Smooth muscle cell (in vitro differentiated cells): Measurements from ENCODE around the gene MIXL1. TPM values are rescaled to one million over a fixed set of nuclear protein-coding genes. Genes with fewer than 3 reads are reported as not detected.
"Not testable (repeated sequence)": the region's sequence is repeated elsewhere in the genome, so short reads cannot be mapped to it uniquely, and the experiment has no call there.

Source experiments
- DNase-seq: peaks from one replicate; lab custom pipeline; 2025; ENCODE audit not compliant: unreplicated experiment; lab: John Stamatoyannopoulos, UW
- H2AFZ ChIP-seq: fragments of 200-600 bp; sonication (generic); 2 replicates; pipeline ENCODE4 v1.6.0; 2016; ENCODE audit warnings: antibody characterized with exemption, low read depth, mild to moderate bottlenecking
- H3F3A ChIP-seq: fragments of 200-600 bp; sonication (generic); 2 replicates; pipeline ENCODE4 v1.6.0; 2017; ENCODE audit warnings: antibody characterized with exemption, low read depth
- H3K27ac ChIP-seq: fragments of 200-600 bp; sonication (generic); 2 replicates; pipeline ENCODE4 v1.5.1; 2016; ENCODE audit warnings: low read depth, mild to moderate bottlenecking
- H3K27me3 ChIP-seq: fragments of 200-600 bp; sonication (generic); 2 replicates; pipeline ENCODE4 v1.6.1; 2016; ENCODE audit warnings: low read depth, mild to moderate bottlenecking
- H3K36me3 ChIP-seq: fragments of 200-600 bp; sonication (generic); 2 replicates; pipeline ENCODE4 v1.5.1; 2016; ENCODE audit warnings: low read depth
- H3K4me1 ChIP-seq: fragments of 200-600 bp; sonication (generic); 2 replicates; pipeline ENCODE4 v1.5.1; 2016; ENCODE audit warnings: low read depth
- H3K4me2 ChIP-seq: fragments of 200-600 bp; sonication (generic); 2 replicates; pipeline ENCODE4 v1.6.0; 2016; ENCODE audit warnings: mild to moderate bottlenecking
- H3K4me3 ChIP-seq: fragments of 200-600 bp; sonication (generic); 2 replicates; pipeline ENCODE4 v1.5.1; 2016; ENCODE audit warnings: mild to moderate bottlenecking
- H3K79me2 ChIP-seq: fragments of 200-600 bp; sonication (generic); 2 replicates; pipeline ENCODE4 v1.6.0; 2016; ENCODE audit warnings: low read depth, mild to moderate bottlenecking
- H3K9ac ChIP-seq: fragments of 200-600 bp; sonication (generic); 2 replicates; pipeline ENCODE4 v1.6.0; 2016; ENCODE audit warnings: low read depth
- H3K9me3 ChIP-seq: fragments of 200-600 bp; sonication (generic); replicated peaks from 2 replicates; pipeline ENCODE4 v1.5.1; 2016; ENCODE audit warnings: low read depth
- H4K20me1 ChIP-seq: fragments of 200-600 bp; sonication (generic); 2 replicates; pipeline ENCODE4 v1.6.0; 2016; ENCODE audit warnings: low read depth
- WGBS: methylation state at CpG from one replicate; pipeline ENCODE4 v1.1.7; 2016; ENCODE audit warnings: low lambda C conversion rate; 5-methylcytosine and 5-hydroxymethylcytosine counted together
- polyA plus RNA-seq: library from polyadenylated mRNA; unstranded; fragments of >200 nt; fragmentation: Nextera tagmentation; extraction: Ambion mirVana; gene quantifications from 2 replicates; pipeline ENCODE4 v1.2.1, GENCODE V29; 2016
- total RNA-seq: library from RNA; depleted of rRNA; stranded (reverse); fragments of >200 nt; gene quantifications from 2 replicates; pipeline ENCODE4 v1.2.3, GENCODE V29; 2014
- TF ChIP-seq, protein P1 (sequence below): fragments of 200-600 bp; sonication (generic); IDR thresholded peaks from 2 replicates; pipeline ENCODE4 v1.5.1; 2017; ENCODE audit warnings: borderline replicate concordance, mild to moderate bottlenecking, antibody characterized with exemption; ENCODE audit not compliant: insufficient read depth, poor library complexity, severe bottlenecking

Gene MIXL1
- total and polyA plus RNA-seq, 2 experiments from 2014 or later = 0.04 to 0.27 TPM

DNA sequence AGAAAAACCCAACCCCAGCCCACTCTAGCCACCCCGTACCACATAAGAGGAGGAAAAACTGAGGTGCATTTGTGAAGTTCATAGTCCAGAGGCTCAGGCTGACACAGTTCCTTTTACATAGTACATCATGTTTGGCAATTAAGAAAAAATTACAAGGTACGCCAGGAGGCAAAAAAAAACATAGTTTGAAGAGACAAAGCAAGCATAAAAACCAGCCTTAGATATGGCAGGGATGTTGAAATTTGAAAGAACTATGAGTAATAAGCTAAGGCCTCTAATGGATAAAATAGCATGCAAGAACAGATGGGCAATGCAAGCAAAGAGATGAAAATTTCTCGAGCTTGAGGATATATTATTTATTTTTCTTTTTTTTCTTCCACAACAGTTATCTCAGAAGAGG lies 31.9 kb downstream of the MIXL1 start:
- no peak for DNase-seq

DNA sequence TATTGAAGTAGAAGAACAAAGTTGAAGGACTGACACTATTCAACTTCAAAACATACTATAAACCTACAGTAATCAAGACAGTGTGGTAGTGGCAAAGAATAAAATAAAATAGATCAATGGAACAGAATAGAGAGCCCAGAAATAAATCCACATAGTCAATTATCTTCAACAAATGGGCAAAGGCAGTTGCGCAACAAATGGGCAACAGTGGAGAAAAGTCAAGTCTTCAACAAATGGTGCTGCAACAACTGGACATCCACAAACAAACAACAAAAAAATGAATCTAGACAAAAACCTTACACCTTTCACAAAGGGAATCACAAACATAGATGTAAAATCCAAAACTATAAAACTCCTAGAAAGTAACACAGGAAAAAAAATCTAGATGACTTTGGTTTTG lies 38.4 kb downstream of the MIXL1 start:
- TF ChIP-seq, protein P1, sequence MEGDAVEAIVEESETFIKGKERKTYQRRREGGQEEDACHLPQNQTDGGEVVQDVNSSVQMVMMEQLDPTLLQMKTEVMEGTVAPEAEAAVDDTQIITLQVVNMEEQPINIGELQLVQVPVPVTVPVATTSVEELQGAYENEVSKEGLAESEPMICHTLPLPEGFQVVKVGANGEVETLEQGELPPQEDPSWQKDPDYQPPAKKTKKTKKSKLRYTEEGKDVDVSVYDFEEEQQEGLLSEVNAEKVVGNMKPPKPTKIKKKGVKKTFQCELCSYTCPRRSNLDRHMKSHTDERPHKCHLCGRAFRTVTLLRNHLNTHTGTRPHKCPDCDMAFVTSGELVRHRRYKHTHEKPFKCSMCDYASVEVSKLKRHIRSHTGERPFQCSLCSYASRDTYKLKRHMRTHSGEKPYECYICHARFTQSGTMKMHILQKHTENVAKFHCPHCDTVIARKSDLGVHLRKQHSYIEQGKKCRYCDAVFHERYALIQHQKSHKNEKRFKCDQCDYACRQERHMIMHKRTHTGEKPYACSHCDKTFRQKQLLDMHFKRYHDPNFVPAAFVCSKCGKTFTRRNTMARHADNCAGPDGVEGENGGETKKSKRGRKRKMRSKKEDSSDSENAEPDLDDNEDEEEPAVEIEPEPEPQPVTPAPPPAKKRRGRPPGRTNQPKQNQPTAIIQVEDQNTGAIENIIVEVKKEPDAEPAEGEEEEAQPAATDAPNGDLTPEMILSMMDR = no peak
- Histone ChIP-seq H3K4me3 (no peak overlapping the region), H2AFZ (no peak overlapping the region), H3K4me2 (no peak overlapping the region), H4K20me1 (no peaks in the 10 kb centered on the region), H3K36me3 (peaks cover 11% of the 10 kb centered on the region), H3K27ac (no peak overlapping the region), H3F3A (no peaks in the 10 kb centered on the region), H3K79me2 (no peaks in the 10 kb centered on the region), H3K9me3 (peaks cover 10% of the 10 kb centered on the region), H3K4me1 (no peaks in the 10 kb centered on the region), H3K9ac (no peak overlapping the region), H3K27me3 (no peaks in the 10 kb centered on the region)
- 100% methylated on average over 1 of the region's 1 CpG for WGBS
- no peak for DNase-seq

More for the DNA sequence above, 31.9 kb downstream of the MIXL1 start:
- Histone ChIP-seq H3K4me3 (no peak overlapping the region), H3K4me2 (no peak overlapping the region), H3K36me3 (no peaks in the 10 kb centered on the region), H3K9me3 (peaks cover 5% of the 10 kb centered on the region), H3F3A (no peaks in the 10 kb centered on the region), H3K4me1 (no peaks in the 10 kb centered on the region), H3K27me3 (no peaks in the 10 kb centered on the region), H4K20me1 (no peaks in the 10 kb centered on the region), H3K79me2 (no peaks in the 10 kb centered on the region), H3K9ac (no peak overlapping the region), H3K27ac (no peak overlapping the region), H2AFZ (no peak overlapping the region)
- 85% methylated on average over 3 of the region's 3 CpGs for WGBS
- TF ChIP-seq, protein P1 = no peak

DNA sequence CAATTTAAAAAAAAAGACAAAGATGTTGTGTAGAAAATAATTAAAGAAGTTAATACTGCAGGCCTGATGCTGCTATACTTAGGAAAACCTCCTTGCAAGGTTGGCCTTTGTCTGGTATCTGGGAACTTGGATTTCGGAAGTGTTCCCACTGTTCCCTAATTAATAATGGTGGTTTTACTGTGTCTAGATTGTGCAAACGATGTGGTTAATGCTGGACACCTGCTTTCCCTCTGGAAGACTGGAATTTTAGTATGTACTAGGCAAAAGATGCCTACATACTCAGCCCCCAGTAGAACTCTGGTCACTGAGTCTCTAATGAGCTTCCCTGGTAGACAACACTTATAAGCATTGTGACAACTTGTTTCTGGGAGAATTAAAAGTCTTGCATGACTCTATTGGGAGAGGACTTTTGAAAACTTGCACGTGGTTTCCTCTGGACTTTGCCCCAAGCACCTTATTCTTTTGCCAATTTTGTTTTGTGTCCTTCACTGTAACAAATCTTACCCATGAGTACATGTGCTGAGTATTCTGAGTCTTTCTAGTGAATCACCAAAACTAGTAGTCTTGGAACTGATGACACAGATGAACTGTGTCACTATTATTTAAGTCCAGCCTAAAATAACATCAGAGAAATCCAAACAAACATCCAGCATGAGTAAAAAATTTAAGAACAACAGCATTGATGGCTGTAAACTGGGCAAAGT lies 45.1 kb downstream of the MIXL1 start:
- H3K27ac ChIP-seq = peak overlapping the region; percentile 25
- no peak overlapping the region for H2AFZ ChIP-seq
- H3K4me3 ChIP-seq = no peak overlapping the region
- H3K9ac ChIP-seq = no peak overlapping the region
- H3K79me2 ChIP-seq = no peaks in the 10 kb centered on the region
- no peaks in the 10 kb centered on the region for H3K36me3 ChIP-seq
- 85% methylated on average over 3 of the region's 3 CpGs for WGBS
- H3K27me3 ChIP-seq = no peaks in the 10 kb centered on the region
- TF ChIP-seq, protein P1 = no peak
- H3K9me3 ChIP-seq = no peaks in the 10 kb centered on the region
- H3K4me2 ChIP-seq = no peak overlapping the region
- no peak for DNase-seq
- H3K4me1 ChIP-seq = no peaks in the 10 kb centered on the region
- peaks cover 4% of the 10 kb centered on the region for H3F3A ChIP-seq
- no peaks in the 10 kb centered on the region for H4K20me1 ChIP-seq

DNA sequence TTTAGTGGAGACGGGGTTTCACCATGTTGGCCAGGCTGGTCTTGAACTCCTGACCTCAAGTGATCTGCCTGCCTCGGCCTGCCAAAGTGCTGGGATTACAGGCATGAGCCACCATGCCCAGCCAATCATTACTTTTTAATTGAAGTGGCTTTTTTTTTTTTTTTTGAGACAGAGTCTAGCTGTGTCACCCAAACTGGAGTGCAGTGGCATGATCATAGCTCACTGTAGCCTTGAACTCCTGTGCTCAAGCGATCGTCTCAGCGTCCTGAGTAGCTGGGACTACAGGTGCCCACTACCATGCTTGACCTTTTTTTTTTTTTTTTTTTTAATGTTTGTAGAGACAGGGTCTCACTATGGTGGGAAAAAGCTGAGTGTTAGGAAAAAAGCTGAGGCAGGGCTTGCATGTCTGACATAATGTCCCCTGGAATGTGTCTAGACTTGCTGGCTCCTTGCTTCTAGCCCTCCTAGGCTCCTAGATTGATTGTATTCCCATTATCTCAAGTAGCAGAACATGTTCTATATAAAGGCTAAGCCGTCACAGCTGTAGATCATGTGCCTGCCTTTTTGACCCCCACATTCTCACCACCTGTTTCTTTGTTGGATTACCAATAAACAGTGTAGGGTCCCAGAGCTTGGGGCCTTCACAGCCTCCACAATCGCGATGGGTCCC lies 48.9 kb downstream of the MIXL1 start:
- H3K36me3 ChIP-seq, DNase-seq: not testable (repeated sequence)
- WGBS = 44% methylated on average over 8 of the region's 8 CpGs

More for the DNA sequence above, 48.9 kb downstream of the MIXL1 start:
- not testable (repeated sequence) for H3K27me3 ChIP-seq, H3K9me3 ChIP-seq, H2AFZ ChIP-seq, H4K20me1 ChIP-seq, H3K79me2 ChIP-seq, H3K4me1 ChIP-seq, H3K4me3 ChIP-seq, H3F3A ChIP-seq, H3K4me2 ChIP-seq
- Histone ChIP-seq H3K9ac (peak overlapping the region; percentile 71), H3K27ac (peak overlapping the region; percentile 88)
